ENCODE measurements around the gene ALMS1.
"Not testable (repeated sequence)": the region's sequence is repeated elsewhere in the genome, so short reads cannot be mapped to it uniquely, and the experiment has no call there.

The ALMS1 gene

GRCh38 chr2:73504850-73505249, 119.2 kb downstream of the ALMS1 start:
- DNase-seq, result not testable (repeated sequence)

- not testable (repeated sequence) for DNase-seq
These were observed 124.8 kb downstream of the ALMS1 start for GRCh38 chr2:73510470-73510869.

GRCh38 chr2:73516033-73516432, 130.4 kb downstream of the ALMS1 start:
- DNase-seq, result no peak

DNA sequence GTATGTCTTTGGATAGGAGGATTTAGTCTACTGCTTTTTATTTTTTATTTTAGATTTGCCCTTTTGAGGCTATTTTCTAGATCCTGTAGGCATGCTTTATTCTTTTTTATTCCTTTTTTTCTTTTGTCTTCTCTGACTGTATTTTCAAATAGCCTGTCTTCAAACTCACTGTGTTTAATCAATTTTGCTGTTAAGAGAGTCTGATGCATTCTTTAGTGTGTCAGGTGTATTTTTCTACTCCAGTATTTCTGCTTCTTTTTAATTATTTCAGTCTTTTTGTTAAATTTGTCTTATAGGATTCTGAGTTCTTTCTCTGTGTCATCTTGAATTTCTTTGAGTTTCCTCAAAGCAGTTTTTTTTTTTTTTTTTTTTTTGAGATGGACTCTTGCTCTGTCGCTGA, 143.1 kb downstream of the ALMS1 start:
- no peak for DNase-seq

DNA sequence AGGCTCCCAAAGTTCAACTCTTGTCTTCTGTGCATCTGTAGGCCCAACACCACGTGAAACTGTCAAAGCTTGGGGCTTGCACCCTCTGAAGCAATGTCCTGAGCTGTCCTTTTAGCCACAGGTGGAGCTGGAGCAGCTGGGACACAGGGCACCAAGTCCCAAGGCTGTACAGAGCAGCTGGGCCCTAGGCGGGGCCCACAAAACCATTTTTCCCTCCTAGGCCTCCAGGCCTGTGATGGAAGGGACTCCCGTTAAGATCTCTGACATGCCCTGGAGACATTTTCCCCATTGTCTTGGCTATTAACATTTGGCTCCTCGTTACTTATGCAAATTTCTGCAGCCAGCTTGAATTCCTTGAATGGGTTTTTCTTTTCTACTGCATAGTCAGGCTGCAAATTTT, 145.1 kb downstream of the ALMS1 start:
- not testable (repeated sequence) for DNase-seq

GRCh38 chr2:73532381-73532780, 146.7 kb downstream of the ALMS1 start:
- DNase-seq, result no peak

DNA sequence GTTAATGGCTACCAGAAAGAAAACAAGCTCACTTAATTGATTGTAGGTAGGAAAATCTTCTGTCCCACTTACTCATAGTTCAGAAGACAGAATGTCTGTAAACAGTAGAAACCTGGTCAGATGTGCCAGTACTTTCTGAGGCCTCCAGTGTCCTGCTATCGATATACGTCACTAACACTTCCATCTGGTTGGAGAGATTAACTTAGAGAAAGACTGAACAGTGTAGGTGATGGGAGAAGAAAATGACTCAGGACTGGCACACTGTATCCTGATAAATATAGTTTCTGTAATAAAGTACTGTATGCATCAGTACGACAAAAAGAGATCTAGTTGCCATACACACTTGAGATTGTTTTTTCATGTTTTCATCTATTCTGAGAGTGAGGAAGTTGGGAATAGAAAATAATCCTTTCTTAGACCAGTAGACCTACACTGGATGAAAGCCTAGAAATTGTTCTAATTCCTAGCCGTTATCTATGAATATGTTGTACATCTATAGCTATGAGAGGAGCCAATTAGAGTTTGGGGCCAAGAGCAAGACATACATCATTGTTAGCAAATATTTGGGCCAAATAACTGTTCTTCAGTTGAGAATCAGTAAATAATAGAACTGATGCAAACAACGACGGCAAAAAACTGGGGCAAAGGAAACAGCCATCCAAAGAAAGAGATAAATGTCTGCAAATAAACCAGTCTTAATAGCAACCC, 150.7 kb downstream of the ALMS1 start:
- no peak for DNase-seq

GRCh38 chr2:73560875-73561274, 175.2 kb downstream of the ALMS1 start:
- not testable (repeated sequence) for DNase-seq

DNA sequence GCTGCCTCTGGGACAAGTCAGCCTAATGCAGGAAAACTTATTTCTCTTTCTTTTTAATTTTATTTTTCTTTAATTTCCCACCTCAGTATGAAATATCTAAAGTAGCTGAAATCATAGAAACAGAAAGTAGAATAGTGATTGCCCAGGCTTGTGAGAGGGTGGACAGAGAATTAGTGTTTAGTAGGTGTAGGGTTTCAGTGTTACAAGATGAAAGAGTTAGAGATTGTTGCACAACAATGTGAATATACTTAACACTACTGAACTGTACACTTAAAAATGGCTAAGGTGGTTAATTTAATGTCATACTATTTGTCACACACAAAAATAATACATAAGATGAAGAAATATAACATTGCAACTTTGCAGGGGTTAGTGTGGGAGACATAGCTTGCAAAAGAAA, 175.8 kb downstream of the ALMS1 start:
- DNase-seq, result no peak

- no peak for DNase-seq
These were observed 179.3 kb downstream of the ALMS1 start for GRCh38 chr2:73564986-73565385.

DNA sequence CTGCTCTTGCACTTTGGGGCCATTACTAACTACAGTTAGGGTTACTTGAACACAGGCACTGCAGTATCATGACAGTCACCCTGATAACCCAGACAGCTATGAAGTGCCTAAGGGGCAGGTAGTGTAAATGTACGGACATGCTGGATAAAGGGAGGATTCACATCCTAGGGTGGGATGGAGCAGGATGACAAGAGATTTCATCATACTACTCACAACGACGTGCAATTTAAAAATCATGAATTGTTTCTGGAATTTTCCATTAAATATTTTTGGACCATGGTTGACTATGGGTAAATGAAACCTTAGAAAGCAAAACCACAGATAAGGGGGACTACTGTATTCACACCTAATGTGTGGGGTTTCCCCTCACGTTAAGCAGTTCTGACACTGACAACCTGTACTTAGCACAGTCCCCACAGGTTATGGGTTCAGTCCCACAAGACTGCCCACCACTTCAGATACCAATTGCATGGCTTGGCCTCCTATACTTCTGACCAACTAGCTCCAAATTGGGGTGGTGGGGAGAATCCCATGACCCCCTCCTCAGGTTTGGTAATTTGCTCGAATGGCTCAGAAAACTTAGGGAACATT, 180.7 kb downstream of the ALMS1 start:
- no peak for DNase-seq

DNA sequence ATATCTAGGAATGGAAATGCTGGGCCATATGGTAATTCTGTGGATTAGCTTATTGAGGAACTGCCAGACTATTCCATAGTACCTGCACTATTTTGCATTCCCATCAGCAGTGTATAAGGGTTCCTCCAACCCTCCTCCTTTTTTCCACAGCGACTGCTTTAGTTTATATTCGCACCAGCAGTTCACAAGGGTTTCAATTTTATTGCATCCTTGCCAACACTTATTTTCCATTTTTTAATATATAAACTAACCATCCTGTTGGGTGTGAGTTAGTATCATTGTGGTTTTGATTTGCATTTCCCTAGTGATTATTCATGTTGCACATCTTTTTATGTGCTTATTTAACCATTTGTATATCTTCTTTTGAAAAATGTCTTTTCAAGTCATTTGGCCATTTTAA, 189.6 kb downstream of the ALMS1 start:
- DNase-seq, result no peak

DNA sequence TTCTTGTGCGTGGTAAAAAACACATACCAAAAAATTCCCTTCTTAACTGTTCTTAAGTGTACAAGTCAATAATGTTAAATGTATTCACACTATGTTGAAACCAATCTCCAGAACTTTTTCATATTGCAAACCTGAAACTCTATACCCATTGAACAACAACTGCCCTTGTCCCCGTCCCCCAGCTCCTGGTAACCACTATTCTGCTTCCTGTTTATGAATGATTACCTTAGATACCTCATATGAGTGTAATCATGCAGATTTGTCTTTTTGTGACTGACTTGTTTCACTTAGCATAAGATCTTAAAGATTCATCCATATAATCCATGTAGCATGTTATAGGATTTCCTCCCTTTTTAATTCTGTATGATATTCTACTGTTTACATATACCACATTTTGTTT, 196.7 kb downstream of the ALMS1 start:
- no peak for DNase-seq

GRCh38 chr2:73588177-73588576, 202.5 kb downstream of the ALMS1 start:
- no peak for DNase-seq

DNA sequence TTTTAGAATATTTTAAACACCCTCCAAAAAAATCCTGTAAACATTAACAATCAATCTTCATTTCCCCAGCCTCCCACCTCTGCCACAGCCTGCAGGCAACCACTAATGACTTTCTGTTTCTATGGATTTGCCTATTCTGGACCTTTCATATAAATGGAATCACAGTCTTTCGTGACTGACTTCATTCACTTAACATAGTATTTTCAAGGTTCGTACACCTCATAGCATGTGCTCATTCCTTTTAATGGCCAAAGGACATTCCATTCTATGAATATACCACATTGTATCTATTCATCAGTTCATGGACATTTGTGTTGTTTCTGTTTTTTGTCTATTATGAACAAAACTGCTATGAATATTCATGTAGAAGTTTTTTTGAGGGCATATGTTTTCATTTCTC, 208.0 kb downstream of the ALMS1 start:
- no peak for DNase-seq

- no peak for DNase-seq
These were observed 208.6 kb downstream of the ALMS1 start for GRCh38 chr2:73594251-73594650.

DNA sequence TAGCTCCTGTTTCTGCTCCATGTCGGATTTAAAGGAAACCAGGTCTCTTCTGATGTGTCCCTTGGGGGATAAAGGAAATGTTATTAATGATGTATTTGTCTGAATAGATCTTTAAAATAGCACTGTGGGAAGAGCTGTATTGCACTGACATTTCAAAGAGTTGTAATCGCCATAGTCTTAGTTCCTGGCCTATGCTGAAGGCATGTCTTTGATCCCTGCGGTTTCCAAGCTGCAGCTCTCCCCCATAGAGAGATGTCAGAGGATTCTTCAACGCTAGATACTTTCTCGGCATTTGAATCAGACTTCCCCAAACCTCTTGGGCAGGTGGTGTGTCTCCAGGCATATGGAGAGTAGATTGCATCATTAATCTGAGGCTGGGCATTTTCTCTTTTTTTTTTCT, 216.1 kb downstream of the ALMS1 start:
- DNase-seq, result no peak

DNA sequence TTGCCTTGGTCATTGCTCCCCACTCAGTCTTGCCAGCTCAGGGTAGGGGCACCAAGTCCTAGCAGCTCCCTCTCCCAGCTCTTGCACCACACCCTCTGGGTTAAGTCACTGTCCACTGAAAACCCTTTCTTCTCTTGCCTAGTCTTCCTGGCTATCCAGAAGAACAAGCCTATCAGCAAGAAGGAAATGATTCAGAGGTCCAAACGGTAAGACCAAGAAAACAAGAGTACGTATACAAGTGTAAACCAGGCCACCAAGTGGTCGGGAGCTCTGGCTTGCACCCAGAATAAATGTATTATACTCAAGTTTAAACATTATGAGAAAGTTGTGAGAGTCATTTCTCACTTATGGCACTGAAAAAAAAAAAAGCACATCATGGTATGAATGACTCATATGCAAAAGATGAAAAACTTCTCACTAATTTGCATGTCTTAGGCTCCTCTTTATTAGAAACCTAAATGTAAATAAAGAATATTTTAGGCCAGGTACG, 217.5 kb downstream of the ALMS1 start:
- not testable (repeated sequence) for DNase-seq

- not testable (repeated sequence) for DNase-seq
These were observed 219.0 kb downstream of the ALMS1 start for GRCh38 chr2:73604589-73604988.

DNA sequence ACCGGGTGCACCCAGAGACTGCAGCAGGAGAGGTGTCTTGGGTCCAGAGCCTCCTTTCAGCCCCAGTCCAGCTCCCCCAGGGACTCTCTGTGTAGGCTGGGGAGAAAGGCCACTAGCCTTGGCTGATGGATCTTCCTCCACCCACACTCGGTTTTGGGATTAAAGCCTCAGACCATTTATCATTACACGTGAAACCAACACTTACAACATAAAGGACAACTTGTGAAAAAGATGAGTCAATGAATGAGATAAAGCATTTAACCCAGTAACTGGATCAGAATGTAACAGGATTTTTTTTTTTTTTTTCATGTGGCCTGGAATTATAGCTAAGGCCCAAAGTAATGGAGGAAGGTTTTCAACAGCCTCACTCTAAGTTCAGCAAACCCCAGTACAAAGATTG, 224.5 kb downstream of the ALMS1 start:
- DNase-seq, result no peak

DNA sequence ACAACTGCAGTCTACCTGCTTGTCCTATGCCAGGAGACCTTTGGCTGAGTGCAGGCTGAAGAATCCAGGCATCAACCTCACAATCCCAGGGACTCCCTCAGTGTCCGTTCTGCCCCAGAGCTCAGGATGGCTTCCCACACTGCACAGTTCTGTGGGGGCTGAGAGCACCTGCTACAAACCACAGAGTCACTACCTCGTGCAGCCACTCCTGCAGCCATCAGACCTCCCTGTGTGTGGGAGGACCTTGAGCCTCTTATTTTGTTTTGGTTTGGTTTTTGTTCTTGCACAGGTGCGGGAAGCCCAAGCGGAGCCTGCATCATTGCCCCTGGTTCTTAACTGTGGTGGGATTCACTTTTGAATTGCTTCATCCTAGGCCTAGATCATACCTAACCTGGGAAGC, 225.6 kb downstream of the ALMS1 start:
- DNase-seq, result no peak

DNA sequence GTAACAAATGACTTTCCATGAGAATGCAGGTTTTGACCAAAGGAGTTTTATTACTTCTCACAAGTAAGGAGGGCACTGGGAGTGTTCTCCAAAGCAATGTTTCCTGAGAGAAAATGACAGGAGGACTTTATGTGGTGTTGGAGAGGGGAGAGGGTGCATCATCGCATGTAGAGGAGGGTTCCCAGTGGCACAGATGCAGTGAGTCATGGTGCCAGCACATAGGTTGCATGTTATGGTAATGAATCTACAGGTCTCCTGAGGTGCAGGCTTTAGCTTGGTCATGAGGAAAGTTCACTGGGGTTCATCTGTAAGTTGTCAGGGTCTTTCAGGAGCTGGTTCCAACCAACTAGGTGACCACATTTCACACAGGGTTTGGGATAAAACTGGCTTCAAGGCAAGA, 226.2 kb downstream of the ALMS1 start:
- DNase-seq, result no peak

DNA sequence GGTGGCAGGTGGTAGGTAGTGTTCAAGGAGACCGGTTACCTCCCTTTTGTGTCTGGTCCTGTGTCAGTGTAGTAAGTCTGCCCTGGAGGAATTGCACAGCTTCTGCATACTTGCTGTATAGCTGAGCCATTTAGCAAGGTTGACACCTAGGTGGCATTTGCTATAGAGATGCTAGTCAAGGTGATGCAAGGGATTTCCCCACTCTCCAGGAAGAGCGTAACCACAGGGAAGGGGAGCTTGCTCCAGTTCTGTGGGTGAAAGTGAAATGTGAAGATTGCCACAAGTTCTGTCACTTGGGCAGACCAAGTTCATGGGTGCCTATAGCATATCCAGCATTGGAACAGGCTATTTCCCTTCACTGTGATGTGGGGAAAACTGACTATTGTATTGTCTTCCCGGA, 228.5 kb downstream of the ALMS1 start:
- DNase-seq, result no peak

DNA sequence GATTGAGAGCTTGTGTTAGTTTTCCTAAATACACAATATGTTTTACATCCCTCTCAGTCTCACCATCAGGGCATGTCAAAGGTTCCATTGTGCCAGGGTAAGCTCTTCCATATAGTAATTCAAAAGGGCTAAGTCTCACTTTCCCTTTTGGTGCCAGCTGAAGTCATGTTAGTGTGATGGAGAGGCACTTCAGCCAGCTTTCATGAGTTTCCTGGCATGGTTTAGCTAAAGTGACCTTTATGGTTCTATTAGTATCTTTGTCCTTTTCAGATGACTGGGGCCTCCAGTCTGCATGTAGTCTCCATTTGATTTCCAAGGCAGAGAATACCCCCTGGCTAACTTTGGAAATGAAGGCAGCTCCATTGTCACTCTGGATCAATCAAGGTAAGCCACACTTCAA, 229.4 kb downstream of the ALMS1 start:
- DNase-seq, result no peak

- DNase-seq, result not testable (repeated sequence)
These were observed 234.3 kb downstream of the ALMS1 start for GRCh38 chr2:73619925-73620324.

All from SW 1271 (cell line).